AG04450 (cell line): ENCODE measurements around the gene WNT4. TPM values are rescaled to one million over a fixed set of nuclear protein-coding genes. Genes with fewer than 3 reads are reported as not detected.

ENCODE experiments used
- CTCF ChIA-PET: fragments of 300-600, 350-600 bp; formaldehyde crosslinking; extraction: SDS; loops from one replicate; lab custom pipeline; 2022; ENCODE audit warnings: antibody characterized with exemption, inconsistent platforms; lab: Charles Lee
- POLR2A ChIA-PET: fragments of 350-600 bp; formaldehyde crosslinking; extraction: SDS; loops from one replicate; lab custom pipeline; 2021; ENCODE audit warnings: antibody characterized with exemption, inconsistent platforms; lab: Yijun Ruan, JAX
- DNase-seq: peaks from one replicate; pipeline ENCODE4 v3.0.0-alpha.2; 2011; ENCODE audit warnings: low read depth, low spot score
- H3K27ac ChIP-seq: one replicate; pipeline ENCODE4 v1.5.1; 2012; ENCODE audit warnings: low read depth, low read length, control low read depth
- H3K27me3 ChIP-seq: one replicate; pipeline ENCODE4 v1.6.0; 2012; ENCODE audit warnings: low read length; ENCODE audit not compliant: control insufficient read depth, insufficient read depth
- H3K4me3 ChIP-seq: 2 replicates; pipeline ENCODE4 v1.5.1; 2011; ENCODE audit warnings: mild to moderate bottlenecking, low read depth, low read length, control low read depth
- H3K9me3 ChIP-seq: 2 replicates; pipeline ENCODE4 v1.5.1; 2012; ENCODE audit warnings: low read length; ENCODE audit not compliant: control insufficient read depth, insufficient read depth
- CTCF ChIP-seq: IDR thresholded peaks from 2 replicates; pipeline ENCODE4 v1.5.1; 2011; ENCODE audit warnings: low read depth, low read length, control low read depth, inconsistent platforms
- polyA plus RNA-seq: library from polyadenylated mRNA; depleted of rRNA; stranded (reverse); fragments of >200 nt; gene quantifications from 2 replicates; pipeline ENCODE4 v1.2.3, GENCODE V29; 2011

WNT4 gene
- polyA plus RNA-seq, 1 experiment: not detected

GRCh38 chr1:22171951-22172715, 29.2 kb upstream of the WNT4 start:
- no peak overlapping the region for H3K4me3 ChIP-seq
- TF ChIP-seq CTCF: no peak
- peaks cover 3% of the 10 kb centered on the region; the same call in 1 of the 2 replicates for H3K9me3 ChIP-seq
- peaks cover 27% of the 10 kb centered on the region for H3K27me3 ChIP-seq
- H3K27ac ChIP-seq: no peak overlapping the region
- CTCF ChIA-PET: no interaction called here
- POLR2A ChIA-PET: no interaction called here
- DNase-seq: no peak

- ChIA-PET CTCF (no interaction called here), POLR2A (no interaction called here)
- TF ChIP-seq CTCF: no peak
Observed at GRCh38 chr1:22169816-22170215, 26.9 kb upstream of the WNT4 start.

GRCh38 chr1:22168412-22168973, 25.6 kb upstream of the WNT4 start:
- no peaks in the 10 kb centered on the region for H3K9me3 ChIP-seq
- H3K27me3 ChIP-seq: peaks cover 20% of the 10 kb centered on the region
- POLR2A ChIA-PET: no interaction called here
- CTCF ChIA-PET: no interaction called here
- no peak for TF ChIP-seq CTCF
- H3K27ac ChIP-seq: no peak overlapping the region
- no peak for DNase-seq
- H3K4me3 ChIP-seq: no peak overlapping the region

More at GRCh38 chr1:22169816-22170215, 26.9 kb upstream of the WNT4 start:
- Histone ChIP-seq H3K4me3 (no peak overlapping the region), H3K27me3 (peaks cover 29% of the 10 kb centered on the region), H3K27ac (no peak overlapping the region), H3K9me3 (peaks cover 3% of the 10 kb centered on the region; the same call in 1 of the 2 replicates)
- DNase-seq: no peak

GRCh38 chr1:22166439-22166838, 23.5 kb upstream of the WNT4 start:
- Histone ChIP-seq H3K9me3 (no peaks in the 10 kb centered on the region), H3K4me3 (no peak overlapping the region), H3K27ac (no peak overlapping the region), H3K27me3 (peaks cover 25% of the 10 kb centered on the region)
- no peak for TF ChIP-seq CTCF
- ChIA-PET CTCF (no interaction called here), POLR2A (interaction anchor here (0.6 kb wide), 1 partner anchor 139 kb away, joined by 5 read pairs; no protein-coding TSS in a partner anchor)
- DNase-seq: no peak
